K562 (cell line): ENCODE results near the gene ZNF549. TPM values are rescaled to one million over a fixed set of nuclear protein-coding genes. Genes with fewer than 3 reads are reported as not detected.
A peak's percentile ranks its signal among the peaks of the same experiment; 100 is the strongest.

Experiments used
- ATAC-seq: fragments of 200-7000 bp; cut with Tn5 transposase; 3 replicates; pipeline ENCODE4 v1.9.1; 2020; ENCODE audit warnings: moderate library complexity
- BruUV-seq: library from RNA; stranded (reverse); fragments of 400-500 nt; replicated peaks from 2 replicates; lab custom pipeline; 2021; lab: Mats Ljungman, UMichigan
- CTCF ChIA-PET: fragments of 300-600 bp; formaldehyde crosslinking; extraction: SDS; loops from one replicate; lab custom pipeline; 2021; ENCODE audit warnings: low intra/inter-chr PET ratio; lab: Yijun Ruan, JAX
- POLR2A ChIA-PET: fragments of 300-600, 350-650 bp; sonication (Branson Sonifier 250); formaldehyde crosslinking; extraction: SDS; loops from one replicate; lab custom pipeline; 2021; ENCODE audit warnings: antibody characterized with exemption, inconsistent platforms; lab: Yijun Ruan, JAX
- DNase-seq, 4 experiments: peaks; one replicate each; pipeline versions ENCODE4 v3.0.0 to v3.0.0-alpha.2; 2011 to 2018; ENCODE audit warnings: low spot score in 3 of 4, mixed read lengths in 3 of 4; ENCODE audit errors: extremely low read depth in 1 of 4
- FAIRE-seq: peaks from 2 replicates; lab custom pipeline; 2011; peaks lifted over from hg19 to GRCh38; lab: Jason Lieb, UNC
- H2AFZ ChIP-seq: 2 replicates; pipeline ENCODE4 v1.6.0; 2011; ENCODE audit warnings: low read depth, low read length, control low read depth, inconsistent platforms
- H3K27ac ChIP-seq: fragments of 200-600 bp; 3 replicates; pipeline ENCODE4 v1.8.0; 2011; ENCODE audit warnings: low read depth, mild to moderate bottlenecking, control low read depth, inconsistent platforms, low read length, moderate library complexity, mixed read lengths; ENCODE audit errors: extremely low read depth
- H3K27me3 ChIP-seq, 2 experiments: fragments of 300-600 bp in 1 of 2; 2 replicates in 1 of 2; 3 replicates in 1 of 2; pipeline versions ENCODE4 v1.6.0 to v1.8.0; 2011; ENCODE audit warnings: inconsistent platforms in 2 of 2, low read length in 2 of 2, mild to moderate bottlenecking in 1 of 2, mixed read lengths in 1 of 2, moderate library complexity in 1 of 2; ENCODE audit not compliant: control insufficient read depth in 2 of 2, insufficient read depth in 2 of 2
- H3K36me3 ChIP-seq: fragments of 300-600 bp; 3 replicates; pipeline ENCODE4 v1.8.0; 2011; ENCODE audit warnings: mild to moderate bottlenecking, low read length, inconsistent platforms; ENCODE audit not compliant: control insufficient read depth, insufficient read depth
- H3K4me1 ChIP-seq, 2 experiments: fragments of 200-600 bp in 1 of 2; replicated peaks in 1 of 2; 2 replicates in 1 of 2; 3 replicates in 1 of 2; pipeline versions ENCODE4 v1.5.1 to v1.8.0; 2011; ENCODE audit warnings: inconsistent platforms in 2 of 2, low read length in 2 of 2, mild to moderate bottlenecking in 1 of 2, mixed read lengths in 1 of 2, moderate library complexity in 1 of 2; ENCODE audit not compliant: control insufficient read depth in 2 of 2, insufficient read depth in 2 of 2
- H3K4me2 ChIP-seq: 2 replicates; pipeline ENCODE4 v1.6.1; 2011; ENCODE audit warnings: low read length, control low read depth, inconsistent platforms, mixed read lengths; ENCODE audit not compliant: insufficient read depth
- H3K4me3 ChIP-seq: fragments of 200-600 bp; sonication (generic), shearing (Covaris generic); 2 replicates; pipeline ENCODE4 v1.5.1; 2016; ENCODE audit warnings: control low read depth, inconsistent platforms
- H3K79me2 ChIP-seq: fragments of 200-600 bp; 3 replicates; pipeline ENCODE4 v1.8.0; 2011; ENCODE audit warnings: low read length, inconsistent platforms; ENCODE audit not compliant: control insufficient read depth, insufficient read depth
- H3K9ac ChIP-seq, 2 experiments: 2 replicates each; pipeline versions ENCODE4 v1.6.0 to v1.6.1; 2011; ENCODE audit warnings: low read depth in 2 of 2, low read length in 2 of 2, control low read depth in 1 of 2, inconsistent platforms in 1 of 2, mild to moderate bottlenecking in 1 of 2, mixed read lengths in 1 of 2; ENCODE audit not compliant: insufficient read depth in 1 of 2
- H3K9me1 ChIP-seq: one replicate; pipeline ENCODE4 v1.6.0; 2011; ENCODE audit warnings: inconsistent platforms, mild to moderate bottlenecking, low read length, moderate library complexity; ENCODE audit not compliant: control insufficient read depth, insufficient read depth
- H3K9me3 ChIP-seq: replicated peaks from 2 replicates; pipeline ENCODE4 v1.5.1; 2011; ENCODE audit warnings: low read depth, low read length, inconsistent platforms; ENCODE audit not compliant: control insufficient read depth, insufficient read depth
- H4K20me1 ChIP-seq: replicated peaks from 2 replicates; pipeline ENCODE4 v1.6.1; 2011; ENCODE audit warnings: low read length, inconsistent platforms, mixed read lengths; ENCODE audit not compliant: control insufficient read depth, insufficient read depth
- CTBP1 ChIP-seq: fragments of 450-650 bp; IDR thresholded peaks from 2 replicates; pipeline ENCODE4 v1.6.1; 2016; ENCODE audit warnings: borderline replicate concordance
- DMBX1 ChIP-seq: fragments of 250-450 bp; sonication (Bioruptor Pico); IDR thresholded peaks from 2 replicates; pipeline ENCODE4 v1.8.0; 2022; ENCODE audit warnings: inconsistent platforms, mild to moderate bottlenecking, moderate library complexity, borderline replicate concordance
- E2F6 ChIP-seq, 2 experiments: IDR thresholded peaks; 2 replicates each; pipeline ENCODE4 v1.6.1; 2011; ENCODE audit warnings: borderline replicate concordance in 1 of 2, control low read depth in 1 of 2, low read depth in 1 of 2, low read length in 1 of 2, mild to moderate bottlenecking in 1 of 2, mixed read lengths in 1 of 2, moderate library complexity in 1 of 2; ENCODE audit not compliant: insufficient read depth in 1 of 2, insufficient read length in 1 of 2, poor library complexity in 1 of 2, severe bottlenecking in 1 of 2; ENCODE audit errors: extremely low read depth in 1 of 2
- FOS ChIP-seq: IDR thresholded peaks from 3 replicates; pipeline ENCODE4 v1.6.1; 2011; ENCODE audit not compliant: insufficient read length; ENCODE audit errors: extremely low read depth
- GABPA ChIP-seq: fragments of 200-800 bp; sonication (Bioruptor generic); conservative IDR thresholded peaks from 2 replicates; pipeline ENCODE4 v1.6.1; 2016; ENCODE audit warnings: low read depth, missing genetic modification characterization, missing compliant biosample characterization
- MEF2A ChIP-seq: IDR thresholded peaks from 2 replicates; pipeline ENCODE4 v1.6.1; 2011; ENCODE audit warnings: low read depth, mild to moderate bottlenecking, low read length, moderate library complexity; ENCODE audit not compliant: control insufficient read depth
- NFYB ChIP-seq: IDR thresholded peaks from 2 replicates; pipeline ENCODE4 v1.6.1; 2011; ENCODE audit warnings: mild to moderate bottlenecking, moderate library complexity; ENCODE audit not compliant: insufficient read length; ENCODE audit errors: extremely low read depth
- NR3C1 ChIP-seq: sonication (generic); formaldehyde crosslinking; IDR thresholded peaks from 2 replicates; pipeline ENCODE4 v1.8.1; 2022; ENCODE audit warnings: missing genetic modification reagents
- PCBP1 ChIP-seq: fragments of 200-400 bp; formaldehyde crosslinking; IDR thresholded peaks from 2 replicates; pipeline ENCODE4 v1.6.1; 2018; ENCODE audit warnings: mild to moderate bottlenecking, low read depth, low read length; ENCODE audit not compliant: poor library complexity, severe bottlenecking
- PHF8 ChIP-seq: fragments of 200-600 bp; sonication (generic); IDR thresholded peaks from 2 replicates; pipeline ENCODE4 v1.6.1; 2012; ENCODE audit warnings: mixed run types, mild to moderate bottlenecking, inconsistent platforms, low read length, moderate library complexity, borderline replicate concordance
- PREB ChIP-seq: sonication (generic); formaldehyde crosslinking; IDR thresholded peaks from 2 replicates; pipeline ENCODE4 v1.8.1; 2023; ENCODE audit warnings: mild to moderate bottlenecking, missing genetic modification reagents
- SIX5 ChIP-seq, 2 experiments: IDR thresholded peaks; 2 replicates each; pipeline ENCODE4 v1.6.1; 2011; ENCODE audit warnings: low read length in 2 of 2, borderline replicate concordance in 1 of 2, low read depth in 1 of 2, mild to moderate bottlenecking in 1 of 2, moderate library complexity in 1 of 2; ENCODE audit not compliant: insufficient read depth in 1 of 2
- TSHZ1 ChIP-seq: fragments of 250-450 bp; sonication (Bioruptor Pico); IDR thresholded peaks from 2 replicates; pipeline ENCODE4 v1.4.0; 2020; ENCODE audit warnings: mild to moderate bottlenecking, moderate library complexity
- ZNF124 ChIP-seq: sonication (generic); formaldehyde crosslinking; IDR thresholded peaks from 2 replicates; pipeline ENCODE4 v1.8.1; 2022; ENCODE audit warnings: missing genetic modification reagents
- WGBS: fragments of 100-300 bp; shearing (Covaris generic); methylation state at CpG from one replicate; pipeline ENCODE4 v1.1.6; 2016; ENCODE audit warnings: low coverage, mixed read lengths; ENCODE audit not compliant: insufficient coverage; ENCODE audit errors: missing lambda C conversion rate; 5-methylcytosine and 5-hydroxymethylcytosine counted together
- in situ Hi-C: fragments of 300-500 bp; cut with MboI; formaldehyde crosslinking; loops from 4 replicates; pipeline ENCODE4 v1.15.0; 2018; ENCODE audit warnings: inconsistent platforms, mixed read lengths
- intact Hi-C: fragments of 100-400 bp; cut with micrococcal nuclease; formaldehyde crosslinking; loops from 2 replicates; pipeline ENCODE4 v1.14.2; 2022
- polyA plus RNA-seq, 8 experiments: library from polyadenylated mRNA; depleted of rRNA in 4 of 8; stranded (reverse) in 5 of 8; unstranded in 3 of 8; fragments of >200 nt; fragmentation: Nextera tagmentation in 2 of 8; fragmentation: Illumina TruSeq in 1 of 8; extraction: Ambion mirVana in 2 of 8; extraction: Trizol in 1 of 8; gene quantifications; 2 replicates each; pipeline versions ENCODE4 v1.2.1 to v1.2.3, GENCODE V29; 2011 to 2014; ENCODE audit warnings: inconsistent platforms in 1 of 8, missing spikeins in 1 of 8
- total RNA-seq, 7 experiments: library from RNA; depleted of rRNA in 6 of 7; stranded (reverse); fragments of >200 nt in 6 of 7; fragmentation: Illumina TruSeq in 2 of 7; extraction: Trizol in 2 of 7; gene quantifications; 2 replicates each; pipeline versions ENCODE4 v1.2.1 to v1.2.3, GENCODE V29; 2011 to 2021; ENCODE audit warnings: low replicate concordance in 1 of 7

Gene ZNF549
- total and polyA plus RNA-seq, 9 of the 15 experiments (the other 6 are each of a cell fraction or from before 2014, with no cell fraction given): 0.03 to 0.68 (median 0.25) TPM

GRCh38 chr19:57578487-57579205 lies 51.5 kb downstream of the ZNF549 start, which contains the start of gene ZNF416:
TSS of gene ZNF416 (minus strand) at chr19:57578911. CDS start at chr19:57578704, 207 bp downstream.
- Histone ChIP-seq H3K27me3 (no peaks in the 10 kb centered on the region), H3K79me2 (no peaks in the 10 kb centered on the region), H2AFZ (peak within 1 kb of the TSS; percentile 88), H3K9ac (peak within 1 kb of the TSS; percentile 59 to 88; a peak in 3 of 4 replicates), H3K9me3 (peaks cover 6% of the 10 kb centered on the region), H3K36me3 (no peaks in the 10 kb centered on the region), H3K4me3 (peak within 1 kb of the TSS; percentile 69), H3K4me2 (peak within 1 kb of the TSS; percentile 79), H3K4me1 (peaks cover 0 to 9% of the 10 kb centered on the region in 2 experiments; a peak in 1 of 5 replicates), H3K9me1 (no peaks in the 10 kb centered on the region), H4K20me1 (no peaks in the 10 kb centered on the region), H3K27ac (peak within 1 kb of the TSS; percentile 39)
- TSS peak; percentile 67 for BruUV-seq
- POLR2A ChIA-PET: interaction anchor here (0.6 to 0.7 kb wide), 2 partner anchors 582 to 1499 kb away, joined by 3 read pairs; no protein-coding TSS in a partner anchor
- intact Hi-C loops: no loop called here
- ATAC-seq: peak; percentile 97
- 8% methylated on average over 48 of the region's 62 CpGs for WGBS
- peak; percentile 94 to 97 (median 96) for DNase-seq
- CTCF ChIA-PET: no interaction called here
- in situ Hi-C loops: no loop called here
- FAIRE-seq: peak; percentile 99
- TF ChIP-seq NR3C1 (CRISPR knock-in tag) (no peak), CTBP1 (0 out of 2 replicates have a peak, but pooled peaks have one; percentile 50), FOS (peak; percentile 68), PHF8 (peak; percentile 66; the same call in 1 of the 2 replicates), SIX5 (IDR thresholded peaks at IDR 0.05; ENCODE audit: borderline replicate concordance in 1 of 2, insufficient read depth in 1 of 2, low read depth in 1 of 2, low read length in 2 of 2) (peak; percentile 54 to 72; a peak in 3 of 4 replicates), GABPA (tag) (peak; percentile 95), TSHZ1 (no peak), E2F6 (IDR thresholded peaks at IDR 0.05; ENCODE audit: borderline replicate concordance in 1 of 2, extremely low read depth in 1 of 2, insufficient read depth in 1 of 2, insufficient read length in 1 of 2, low read depth in 1 of 2, low read length in 1 of 2, poor library complexity in 1 of 2, severe bottlenecking in 1 of 2) (peak in 1 of 2 experiments; percentile 25), PCBP1 (peak; percentile 24), DMBX1 (CRISPR knock-in tag) (no peak), MEF2A (no peak), NFYB (peak; percentile 58), PREB (CRISPR knock-in tag) (no peak), ZNF124 (no peak)
